Measurements from ENCODE around the gene NDUFB7.
"Not testable (repeated sequence)": the region's sequence is repeated elsewhere in the genome, so short reads cannot be mapped to it uniquely, and the experiment has no call there.

The NDUFB7 gene

DNA sequence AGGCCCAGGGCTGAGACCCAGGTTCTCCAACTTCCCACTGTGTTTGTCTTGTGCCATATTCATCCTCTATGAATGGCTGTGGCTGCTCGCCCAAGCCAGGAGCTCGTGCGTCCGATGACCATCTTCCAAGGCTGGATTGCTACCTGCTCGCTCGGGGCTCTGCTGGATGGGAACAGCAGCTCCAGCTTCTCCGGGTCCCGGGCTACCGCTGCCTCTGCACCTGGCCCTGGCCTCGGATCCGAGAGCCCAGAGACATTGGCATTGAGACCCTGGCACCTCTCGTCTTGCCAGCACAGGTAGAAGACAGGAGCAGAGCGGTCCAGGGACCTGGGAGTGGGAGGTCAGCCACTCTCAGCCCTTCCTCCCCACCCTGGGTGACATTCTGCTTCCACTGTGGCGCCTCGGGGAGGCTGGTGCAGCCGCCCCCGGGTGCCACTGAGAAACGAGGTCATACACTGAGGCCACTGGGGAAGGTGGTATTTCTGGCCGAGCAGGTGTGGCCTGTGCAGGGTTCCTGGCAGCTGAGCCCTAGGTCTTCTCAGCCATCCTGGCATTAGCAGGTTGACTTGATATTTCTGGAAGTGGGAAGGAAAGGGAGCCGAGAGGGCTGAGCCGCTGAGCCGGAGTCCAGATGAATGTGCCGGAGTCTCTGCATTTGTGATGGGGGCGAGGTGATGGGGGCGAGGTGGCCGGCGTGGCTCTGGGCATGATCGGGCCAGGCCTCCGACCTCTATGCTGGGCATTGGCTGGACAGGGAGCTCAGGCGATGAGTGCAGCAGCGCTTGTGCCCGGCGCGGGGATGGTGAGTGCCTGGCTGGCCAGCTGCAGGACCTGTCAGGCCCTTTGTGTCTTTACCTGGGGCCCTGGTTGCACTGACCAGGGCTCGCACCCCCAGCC lies 18.6 kb downstream of the NDUFB7 start:
- no peak for DNase-seq

GRCh38 chr19:14552006-14552360 lies 19.9 kb downstream of the NDUFB7 start:
- not testable (repeated sequence) for DNase-seq

DNA sequence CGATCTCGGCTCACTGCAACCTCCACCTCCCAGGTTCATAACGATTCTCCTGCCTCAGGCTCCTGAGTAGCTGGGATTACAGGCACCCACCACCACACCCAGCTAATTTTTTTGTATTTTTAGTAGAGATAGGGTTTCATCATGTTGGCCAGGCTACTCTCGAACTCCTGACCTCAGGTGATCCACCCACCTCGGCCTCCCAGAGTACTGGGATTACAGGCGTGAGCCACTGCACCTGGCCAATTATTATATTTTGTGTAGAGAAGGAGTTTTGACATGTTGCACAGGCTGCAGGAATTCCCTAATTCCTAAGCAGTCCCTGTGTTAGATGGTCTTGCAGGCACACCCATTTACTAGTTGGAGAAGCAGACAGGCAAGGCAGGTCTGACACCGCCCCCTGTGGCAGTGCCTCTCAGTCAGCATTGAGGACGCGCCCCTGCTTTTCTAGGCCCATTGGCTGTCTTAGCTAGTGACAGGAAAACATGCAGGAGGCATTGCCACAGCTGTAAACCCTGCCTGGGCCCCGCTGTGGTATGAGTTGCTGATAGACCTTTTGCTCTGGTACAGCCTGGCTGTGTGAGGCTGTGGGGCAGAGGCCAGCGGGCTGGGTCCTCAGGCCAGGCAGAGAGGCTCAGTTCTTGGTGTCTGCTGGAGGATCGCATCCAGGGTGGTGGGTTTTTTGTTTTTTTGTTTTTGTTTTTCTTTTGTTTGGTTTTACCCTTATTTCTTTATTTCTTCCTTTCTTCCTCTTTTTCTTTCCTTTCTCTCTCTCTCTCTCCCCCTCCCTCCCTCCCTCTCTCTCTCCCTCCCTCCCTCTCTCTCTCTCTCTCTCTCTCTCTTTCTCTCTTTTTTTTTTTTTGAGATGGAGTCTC lies 20.5 kb downstream of the NDUFB7 start:
- DNase-seq: peak; percentile 83

- no peak for DNase-seq
Observed at GRCh38 chr19:14550201-14550754, 21.6 kb downstream of the NDUFB7 start.

DNA sequence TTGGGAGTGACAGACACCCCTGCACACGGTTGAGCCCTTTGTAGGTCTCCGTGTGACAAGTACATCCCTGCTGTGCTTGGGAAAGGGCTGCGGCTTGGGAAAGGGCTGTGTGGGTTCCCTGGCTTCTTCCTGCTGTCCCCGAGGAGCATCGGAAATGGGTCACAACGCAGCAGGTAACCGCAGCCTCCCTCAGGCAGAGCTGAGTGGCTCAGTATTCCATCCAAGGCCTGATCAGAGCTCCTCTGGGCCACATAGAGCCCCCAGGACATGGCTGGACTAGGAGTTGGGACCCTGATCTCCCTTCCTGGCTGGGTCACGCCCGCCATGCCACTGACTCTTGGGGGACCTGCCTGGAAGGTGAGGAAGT lies 26.2 kb downstream of the NDUFB7 start:
- no peak for DNase-seq

DNA sequence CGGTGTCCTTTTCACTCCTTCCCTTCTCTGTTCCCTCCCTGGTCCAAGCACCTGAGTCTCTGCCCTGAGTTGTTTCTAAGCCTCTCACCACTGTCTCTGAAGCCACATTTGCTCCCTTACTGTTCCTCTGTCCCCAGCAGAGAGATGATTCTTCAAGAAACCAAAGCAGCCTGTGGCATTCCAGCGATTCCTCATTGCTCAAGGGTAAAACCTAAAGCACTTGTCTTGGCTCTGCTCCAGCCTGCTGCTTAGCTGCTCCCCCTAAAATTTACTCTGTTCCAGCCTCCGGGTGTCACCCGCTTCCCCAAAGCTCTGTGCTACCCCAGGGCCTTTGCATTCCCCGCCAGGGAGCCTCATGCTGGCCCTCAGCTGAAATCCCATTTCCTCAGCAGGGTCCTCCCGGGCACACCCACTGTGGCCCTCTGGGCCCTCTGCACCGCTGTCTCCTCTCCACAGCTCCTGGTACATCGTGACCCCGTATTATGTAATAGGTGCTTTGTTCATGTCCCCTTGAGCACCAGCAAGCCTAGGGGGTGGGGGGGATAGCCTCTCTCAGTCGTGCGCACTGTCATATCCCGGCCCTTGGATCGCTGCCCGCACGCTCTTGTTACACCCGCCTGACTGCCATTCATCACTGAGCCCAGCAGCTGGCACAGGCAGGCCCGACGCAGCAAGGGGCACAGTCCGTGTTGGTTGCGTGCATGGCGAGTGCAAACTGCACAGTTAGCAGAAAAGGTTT lies 26.7 kb downstream of the NDUFB7 start:
- no peak for DNase-seq

DNA sequence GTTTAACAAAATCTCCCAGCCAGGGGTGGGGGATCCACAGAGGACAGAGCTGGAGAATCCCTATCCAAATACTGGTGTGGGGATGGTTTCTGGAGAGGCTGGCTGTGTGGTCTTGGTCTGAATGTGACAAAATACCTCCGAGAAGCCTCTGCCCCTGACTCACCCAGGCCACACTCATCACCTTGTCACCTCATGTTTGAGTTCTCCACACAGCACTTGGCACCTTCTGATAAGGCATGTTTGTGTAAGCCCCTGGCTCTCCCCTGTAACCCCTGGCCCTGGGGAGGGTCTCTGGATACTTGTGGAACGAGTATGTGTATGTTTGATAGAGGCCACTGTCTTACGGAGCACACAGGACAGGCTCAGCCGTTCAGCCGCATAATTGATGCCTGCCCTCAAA lies 27.8 kb downstream of the NDUFB7 start:
- no peak for DNase-seq

GRCh38 chr19:14542711-14543328 lies 29.0 kb downstream of the NDUFB7 start:
- DNase-seq: no peak

DNA sequence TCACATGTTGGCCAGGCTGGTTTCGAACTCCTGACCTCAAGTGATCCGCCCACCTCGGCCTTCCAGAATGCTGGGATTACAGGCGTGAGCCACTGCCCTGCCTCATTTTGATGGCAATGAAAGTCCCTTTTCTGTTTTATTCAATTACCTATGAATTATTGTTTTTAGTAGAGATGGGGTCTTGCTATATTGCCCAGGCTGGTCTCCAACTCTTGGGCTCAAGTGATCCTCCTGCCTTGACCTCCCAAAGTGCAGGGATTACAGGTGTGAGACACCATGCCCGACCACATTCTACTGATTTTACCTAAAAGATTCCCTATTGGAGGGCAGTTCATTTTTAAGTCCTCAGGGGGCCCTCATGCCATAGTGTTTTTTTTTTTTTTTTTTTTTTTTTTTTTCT lies 29.9 kb downstream of the NDUFB7 start:
- not testable (repeated sequence) for DNase-seq

- no peak for DNase-seq
Observed at GRCh38 chr19:14540741-14541525, 30.9 kb downstream of the NDUFB7 start.

- peak; percentile 40 for DNase-seq
Observed at GRCh38 chr19:14536926-14537692, 34.8 kb downstream of the NDUFB7 start.

DNA sequence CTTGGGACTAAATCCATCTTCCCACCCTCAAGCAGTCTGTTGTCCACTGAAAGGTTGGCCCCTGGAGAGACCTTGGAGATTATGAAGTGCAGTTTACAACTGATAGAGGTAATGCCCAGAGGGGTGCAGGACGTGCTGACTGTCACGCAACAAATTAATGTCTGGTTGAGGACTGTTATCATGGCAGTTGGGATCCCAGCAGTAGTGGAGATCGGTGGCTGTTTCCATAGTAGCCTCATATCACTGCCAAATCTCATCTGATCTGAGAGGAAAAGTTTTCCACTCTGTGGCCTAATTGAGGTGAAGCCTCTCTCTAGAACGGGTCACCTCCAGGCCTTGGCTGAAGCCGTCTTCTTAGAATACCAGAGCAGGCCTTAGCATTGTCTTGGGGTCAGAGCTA lies 38.4 kb downstream of the NDUFB7 start:
- no peak for DNase-seq

DNA sequence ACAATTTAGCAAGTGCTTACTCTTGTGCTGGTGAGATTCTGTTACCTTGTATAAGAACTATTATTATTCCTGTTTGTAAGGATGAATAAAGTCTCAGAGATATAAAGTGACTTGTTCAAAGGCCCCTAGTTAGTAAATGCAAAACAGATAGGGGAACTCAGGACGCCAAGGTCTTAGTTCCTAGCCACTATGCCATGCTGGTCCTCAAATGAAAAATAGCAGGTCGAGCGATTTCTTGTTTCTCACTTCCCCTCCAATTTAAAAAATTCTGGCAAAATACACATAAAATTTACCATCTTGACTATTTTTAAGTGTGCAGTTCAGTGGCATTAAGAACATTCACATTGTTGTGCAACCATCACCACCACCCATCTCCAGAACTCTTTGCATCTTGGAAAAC lies 41.4 kb downstream of the NDUFB7 start:
- no peak for DNase-seq

- peak; percentile 40 for DNase-seq
Observed at GRCh38 chr19:14530005-14530348, 41.9 kb downstream of the NDUFB7 start.

GRCh38 chr19:14529254-14530004 lies 42.4 kb downstream of the NDUFB7 start, which contains the start of gene TECR:
Gene TECR, plus strand, starts transcription at chr19:14529594. Its CDS starts 103 bp downstream, at chr19:14529697.
- peak; percentile 100 for DNase-seq

DNA sequence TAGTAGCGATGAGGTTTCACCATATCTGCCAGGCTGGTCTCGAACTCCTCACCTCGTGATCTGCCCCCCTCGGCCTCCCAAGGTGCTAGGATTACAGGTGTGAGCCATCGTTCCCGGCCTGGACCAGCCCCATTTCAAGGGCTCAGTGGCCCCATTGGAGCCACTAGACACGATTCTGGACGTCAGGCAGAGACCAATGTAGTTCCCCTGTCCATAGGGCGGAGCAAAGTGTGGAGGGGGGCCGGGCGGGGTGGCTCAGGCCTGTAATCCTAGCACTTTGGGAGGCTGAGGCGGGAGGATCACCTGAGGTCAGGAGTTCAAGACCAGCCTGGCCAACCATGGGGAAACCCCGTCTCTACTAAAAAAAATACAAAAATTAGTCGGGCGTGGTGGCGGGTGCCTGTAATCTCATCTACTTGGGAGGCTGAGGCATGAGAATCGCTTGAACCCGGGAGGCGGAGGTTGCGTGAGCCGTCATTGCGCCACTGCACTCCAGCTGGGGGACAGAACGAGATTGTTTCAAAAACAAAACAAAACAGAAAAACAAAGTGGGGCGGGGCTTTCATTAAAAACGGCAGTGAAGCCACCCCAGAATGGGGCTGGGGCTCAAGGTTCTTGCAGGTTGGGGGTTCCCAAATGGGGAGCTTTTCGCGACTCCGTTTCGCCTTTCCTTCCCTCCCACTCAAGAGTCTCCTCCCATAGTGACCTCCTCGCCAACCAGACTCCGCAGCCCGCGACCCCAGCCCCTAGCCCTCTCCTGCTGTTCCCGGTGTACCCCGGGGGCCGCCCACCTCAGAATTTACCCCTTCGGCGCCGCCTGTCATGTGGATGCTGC lies 43.2 kb downstream of the NDUFB7 start:
- DNase-seq: no peak

DNA sequence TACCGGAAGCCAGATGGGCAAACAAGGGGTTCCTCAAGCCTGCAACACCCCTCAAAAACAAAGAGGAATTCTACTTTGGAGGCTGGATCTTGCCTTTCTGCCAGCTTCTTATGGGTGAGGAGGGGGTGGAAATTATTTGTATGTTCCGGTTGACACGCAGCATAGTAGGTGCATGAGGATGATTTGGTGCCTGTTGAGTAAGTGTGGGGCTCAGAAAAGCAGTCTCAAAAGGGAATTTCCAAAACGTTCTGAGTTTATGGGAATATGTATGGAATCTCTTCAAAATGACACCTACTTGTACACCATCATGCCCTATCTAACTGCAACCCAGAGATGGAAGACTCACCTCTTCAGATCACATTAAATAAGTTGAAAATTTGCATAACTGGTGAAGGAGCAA lies 45.4 kb downstream of the NDUFB7 start:
- DNase-seq: no peak

- no peak for DNase-seq
Observed at GRCh38 chr19:14525729-14526128, 46.1 kb downstream of the NDUFB7 start.

DNA sequence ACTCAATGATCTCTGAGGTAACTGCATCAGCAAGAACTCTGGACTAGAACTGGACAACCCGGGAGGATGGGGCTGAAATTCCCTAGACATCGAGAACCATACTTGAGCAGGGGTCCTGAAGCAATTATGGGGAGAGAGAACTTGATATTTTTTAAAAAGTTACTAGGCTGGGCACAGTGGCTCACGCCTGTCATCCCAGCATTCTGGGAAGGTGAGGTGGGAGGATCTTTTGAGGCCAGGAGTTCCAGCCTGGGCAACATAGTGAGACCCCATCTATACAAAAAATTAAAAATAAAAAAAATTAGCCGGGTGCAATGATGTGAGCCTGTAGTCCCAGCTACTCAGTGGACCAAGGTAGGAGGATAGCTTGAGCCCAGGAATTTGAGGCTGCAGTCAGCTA lies 51.3 kb downstream of the NDUFB7 start:
- no peak for DNase-seq
